Suprapubic skin (tissue), 3 donors: ENCODE data around the gene SMG9.

Source experiments
- CTCF ChIP-seq, 2 donors: fragments of 200-600 bp in 1 of 2; fragments of 450-650 bp in 1 of 2; sonication (generic) in 1 of 2; IDR thresholded peaks; one replicate each; pipeline ENCODE4 v1.5.1; 2016 to 2019; ENCODE audit warnings: antibody characterized with exemption in 2 of 2, mild to moderate bottlenecking in 1 of 2, moderate library complexity in 1 of 2
- POLR2A ChIP-seq, 2 donors: fragments of 450-650 bp; IDR thresholded peaks; one replicate each; pipeline ENCODE4 v1.6.1; 2017; ENCODE audit warnings: antibody characterized with exemption in 2 of 2, mild to moderate bottlenecking in 2 of 2, moderate library complexity in 2 of 2

- TF ChIP-seq CTCF (IDR thresholded peaks at IDR 0.05) (no peak), POLR2A (IDR thresholded peaks at IDR 0.05) (no peak)
Observed at GRCh38 chr19:43780706-43781525, 26.2 kb upstream of the SMG9 start, which contains the start of gene KCNN4.
